ENCODE data around the gene ALDH1B1.

ALDH1B1 gene

DNA sequence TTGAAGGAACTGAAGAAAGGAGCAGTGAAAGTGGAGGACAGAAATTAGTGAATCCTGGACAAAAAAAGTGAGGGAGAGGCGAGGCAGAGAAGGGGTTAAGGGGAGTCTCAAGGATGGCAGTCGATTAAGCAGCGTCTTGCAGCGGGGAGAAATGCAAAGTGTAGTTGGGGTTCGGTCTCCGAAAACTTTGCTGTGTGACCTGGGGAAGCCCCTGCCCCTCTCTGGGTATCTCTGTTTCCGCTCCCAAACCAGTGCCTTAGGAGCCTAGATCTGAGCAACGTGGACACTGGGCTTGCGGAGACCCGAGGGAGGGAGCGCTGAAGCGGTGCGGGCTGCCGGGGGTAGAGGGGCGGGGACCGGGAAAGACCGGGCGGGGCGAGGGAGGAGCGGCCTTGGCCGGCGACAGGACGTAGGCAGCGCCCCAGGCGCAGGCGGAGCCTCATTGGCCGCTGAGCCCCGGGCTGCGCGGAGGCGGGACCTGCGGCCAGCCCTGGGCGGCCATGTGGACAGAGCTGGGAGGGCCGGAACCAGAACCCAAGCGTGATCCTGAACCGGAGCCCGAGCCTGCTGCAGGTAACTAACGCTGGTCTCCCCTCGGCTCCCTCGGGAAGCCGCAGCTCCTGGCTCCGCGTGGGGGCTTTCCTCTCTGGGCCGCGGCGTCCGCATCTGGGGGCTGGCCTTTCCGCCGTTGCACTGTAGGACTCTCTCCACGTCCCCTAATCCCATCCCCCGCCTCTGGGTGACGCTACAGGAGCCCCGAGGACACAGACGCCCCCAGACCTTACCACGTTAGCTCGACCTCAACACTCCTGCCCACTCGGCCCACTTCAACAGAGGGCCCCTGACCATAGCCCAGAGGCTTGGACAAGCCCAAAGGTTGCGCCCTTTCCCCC lies at the start of gene ALDH1B1:
TSS of gene ALDH1B1 (plus strand) at position 468 of the 893 bp plus-strand sequence. CDS start 3,047 bp downstream, outside the sequence.
- peak; percentile 91 for DNase-seq (ENCODE audit: low spot score)

DNA sequence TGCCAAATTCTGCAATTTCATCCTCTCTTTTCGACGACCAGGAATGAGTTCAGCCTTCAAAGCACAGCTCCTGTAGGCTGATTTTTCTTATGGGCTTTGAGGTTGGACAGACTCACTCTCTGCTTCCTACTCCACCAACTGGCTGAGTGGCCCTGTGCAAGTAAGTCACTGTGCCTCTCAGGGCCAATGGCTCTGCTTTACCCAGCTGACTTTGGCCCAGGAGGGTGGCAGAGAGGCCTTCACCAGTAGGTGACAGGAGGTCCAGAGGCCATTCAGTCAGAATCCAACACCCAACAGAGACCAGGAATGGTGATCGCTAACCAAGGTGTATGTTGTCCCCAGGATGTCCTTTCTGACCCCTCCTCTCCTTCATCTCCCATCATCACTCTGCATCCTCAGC lies 49.5 kb upstream of the ALDH1B1 start:
- DNase-seq (ENCODE audit: low spot score), result no peak

DNA sequence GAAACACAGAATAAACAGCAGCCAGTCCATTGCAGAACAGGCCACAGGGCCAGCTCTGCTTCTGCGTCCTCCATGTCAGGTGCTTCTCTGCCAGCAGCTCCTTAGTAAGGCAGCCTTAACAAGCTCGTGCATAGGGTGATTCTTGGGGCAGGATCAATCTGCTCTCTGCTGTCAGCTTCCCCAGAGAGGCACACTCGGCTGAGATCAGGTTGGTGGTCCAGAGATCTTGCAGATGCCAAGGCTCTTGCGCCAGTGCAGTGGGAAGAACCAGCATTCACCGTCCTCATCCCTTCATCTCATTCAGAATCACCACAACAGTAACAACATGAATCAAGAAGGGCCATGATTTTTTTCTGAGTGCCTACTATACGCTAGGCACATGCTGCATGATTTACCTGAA lies 49.0 kb upstream of the ALDH1B1 start:
- no peak for DNase-seq (ENCODE audit: low spot score)

DNA sequence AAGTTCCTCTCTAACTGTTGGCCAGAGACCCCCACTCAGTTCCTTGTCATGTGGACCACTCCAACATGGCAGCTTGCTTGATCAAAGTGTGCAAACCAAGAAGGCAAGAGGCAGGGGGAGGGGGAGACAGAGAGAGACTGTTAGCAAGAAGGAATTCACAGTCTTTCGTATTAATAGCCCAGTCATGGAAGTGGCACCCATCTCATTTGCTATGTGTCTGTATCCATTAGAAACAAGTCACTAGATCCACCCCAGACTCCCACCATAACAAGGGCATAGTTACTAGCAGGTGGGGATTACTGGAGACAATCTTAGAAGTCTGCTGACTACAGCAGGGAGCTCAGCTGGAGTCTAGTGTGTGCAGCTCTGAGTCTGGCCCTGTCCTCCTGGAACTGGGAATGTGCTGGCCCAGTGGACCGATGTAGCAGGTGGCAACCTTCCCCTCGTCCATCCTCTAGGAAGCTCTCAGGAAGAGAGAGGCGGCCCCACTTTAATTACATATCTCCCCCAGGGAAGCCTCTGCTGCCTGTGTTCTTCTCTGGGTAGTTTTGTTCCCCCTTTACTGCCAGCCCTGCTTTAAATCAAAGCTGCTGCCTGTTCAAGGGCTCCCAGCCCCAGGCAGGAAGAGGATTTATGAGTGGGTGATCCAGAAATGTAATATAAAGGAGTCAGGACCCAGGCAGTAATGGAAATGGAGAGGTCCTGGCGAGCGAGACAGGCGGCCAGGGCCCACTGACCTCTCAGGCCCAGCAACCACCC lies 47.8 kb upstream of the ALDH1B1 start:
- DNase-seq (ENCODE audit: low spot score), result no peak

DNA sequence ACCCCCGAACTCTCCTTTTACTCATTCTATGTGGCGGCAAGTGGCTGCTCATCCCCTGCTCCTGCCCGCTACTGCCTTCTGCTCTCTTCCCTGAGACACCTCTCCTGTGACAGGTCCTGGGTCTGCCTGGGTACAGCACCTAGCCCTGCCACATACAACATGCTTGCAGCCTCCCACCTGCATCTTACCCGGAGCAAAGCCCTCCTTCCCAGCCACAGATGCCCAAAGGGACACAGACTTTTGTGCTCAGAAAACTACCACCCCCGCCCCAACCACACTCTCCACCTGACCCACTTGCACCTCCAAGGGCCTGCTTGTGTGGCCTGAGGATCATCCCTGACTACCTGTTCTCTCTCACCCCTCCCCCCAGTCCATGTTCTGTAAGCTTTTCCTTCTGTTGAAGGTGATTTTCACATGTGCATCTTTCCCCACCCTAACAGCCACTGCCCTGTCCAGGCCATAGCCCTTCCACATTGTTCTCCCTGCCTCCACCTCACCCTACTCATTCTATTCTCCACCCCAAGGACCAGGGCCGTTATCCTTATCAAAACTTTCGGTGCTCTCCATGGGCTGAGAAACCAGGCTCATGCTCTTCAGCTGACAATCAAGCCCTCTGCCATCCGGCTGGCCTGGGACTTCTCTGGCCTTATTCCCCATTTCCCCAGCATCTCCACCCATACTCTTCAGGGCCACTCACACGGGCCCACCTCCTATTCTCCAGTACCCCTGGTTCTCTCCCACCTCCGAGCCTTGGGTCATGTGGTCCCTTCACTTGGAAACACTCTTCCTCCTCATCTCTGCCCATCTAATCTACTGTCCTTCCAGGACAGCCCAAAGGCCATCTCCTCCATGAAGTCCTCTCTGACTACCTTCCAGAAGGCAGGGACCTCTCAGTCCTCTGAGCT lies 46.4 kb upstream of the ALDH1B1 start:
- no peak for DNase-seq (ENCODE audit: low spot score)

DNA sequence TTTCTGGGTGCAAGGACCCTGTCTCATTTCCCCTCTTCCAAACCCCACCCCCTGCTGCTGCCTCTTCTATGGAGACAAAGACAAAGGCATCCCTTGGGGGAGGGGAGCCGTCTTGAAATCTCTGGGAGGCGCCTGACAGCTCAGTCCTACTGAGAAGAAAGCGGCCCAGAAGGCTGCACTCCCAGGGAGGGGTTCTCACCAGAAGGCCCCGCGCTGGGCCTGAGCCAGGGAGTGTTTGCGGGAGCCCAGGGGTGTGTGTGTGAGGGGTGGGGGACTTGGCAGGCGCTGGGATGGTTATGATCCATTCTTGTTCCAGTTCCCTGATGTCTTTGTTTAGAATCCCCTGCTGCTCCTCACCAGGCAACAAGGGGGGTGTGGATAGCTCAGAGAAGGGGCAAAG lies 45.7 kb upstream of the ALDH1B1 start:
- DNase-seq (ENCODE audit: low spot score), result no peak

DNA sequence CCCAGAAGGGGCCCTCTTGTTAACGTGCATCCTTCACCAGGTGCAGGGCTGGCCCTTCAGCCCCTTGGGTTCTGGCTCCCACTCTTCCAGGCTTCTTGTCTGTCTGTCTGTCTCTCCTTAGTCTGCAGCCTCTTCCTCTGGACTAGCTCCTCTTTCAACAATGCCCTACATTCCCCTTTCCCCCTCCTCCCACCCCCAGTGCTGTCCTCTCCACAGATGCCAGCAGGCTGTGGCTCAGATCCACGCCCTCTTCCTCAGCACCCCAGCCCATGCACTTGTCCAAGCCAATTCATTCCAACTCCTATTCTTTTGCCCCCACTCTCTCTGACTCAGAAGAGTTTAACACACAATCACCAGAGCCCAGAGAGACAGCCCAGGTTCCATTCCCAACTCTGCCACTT lies 45.2 kb upstream of the ALDH1B1 start:
- DNase-seq (ENCODE audit: low spot score), result peak; percentile 32

DNA sequence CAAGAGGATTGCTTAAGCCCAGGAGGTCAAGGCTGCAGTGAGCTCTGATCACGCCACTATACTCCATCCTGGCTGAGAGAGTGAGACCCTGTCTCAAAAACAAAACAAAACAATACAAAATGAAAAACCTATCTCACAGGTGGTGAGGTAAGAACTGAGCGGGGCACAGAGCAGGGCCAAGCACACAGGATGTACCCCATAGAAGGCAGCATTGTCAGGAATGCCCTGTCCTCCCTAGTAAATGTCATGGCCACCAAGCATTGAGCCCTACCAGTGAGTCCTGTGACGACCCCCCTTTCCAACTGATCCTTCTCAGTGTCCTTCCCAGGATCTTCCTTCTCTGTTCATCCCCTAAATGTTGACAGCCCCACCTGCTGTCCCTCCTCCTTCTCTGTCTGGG lies 44.6 kb upstream of the ALDH1B1 start:
- no peak for DNase-seq (ENCODE audit: low spot score)

DNA sequence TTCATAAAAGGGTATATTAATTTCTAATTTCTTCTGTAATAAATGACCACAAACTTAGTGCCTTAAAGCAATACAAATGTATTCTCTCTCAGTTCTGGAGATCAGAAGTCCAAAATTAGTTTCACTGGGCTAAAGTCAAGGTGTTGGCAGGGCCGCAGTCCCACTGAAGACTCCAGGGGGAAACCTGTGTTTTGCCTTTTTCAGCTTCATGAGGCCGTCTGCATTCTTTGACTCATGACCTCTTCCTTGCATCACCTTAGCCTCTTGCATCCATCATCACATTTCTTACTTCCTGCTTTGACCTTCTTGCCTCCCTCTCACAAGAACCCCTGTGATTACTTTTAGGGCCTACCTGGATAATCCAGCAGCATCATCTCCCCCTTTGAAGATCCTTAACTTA lies 42.0 kb upstream of the ALDH1B1 start:
- no peak for DNase-seq (ENCODE audit: low spot score)

DNA sequence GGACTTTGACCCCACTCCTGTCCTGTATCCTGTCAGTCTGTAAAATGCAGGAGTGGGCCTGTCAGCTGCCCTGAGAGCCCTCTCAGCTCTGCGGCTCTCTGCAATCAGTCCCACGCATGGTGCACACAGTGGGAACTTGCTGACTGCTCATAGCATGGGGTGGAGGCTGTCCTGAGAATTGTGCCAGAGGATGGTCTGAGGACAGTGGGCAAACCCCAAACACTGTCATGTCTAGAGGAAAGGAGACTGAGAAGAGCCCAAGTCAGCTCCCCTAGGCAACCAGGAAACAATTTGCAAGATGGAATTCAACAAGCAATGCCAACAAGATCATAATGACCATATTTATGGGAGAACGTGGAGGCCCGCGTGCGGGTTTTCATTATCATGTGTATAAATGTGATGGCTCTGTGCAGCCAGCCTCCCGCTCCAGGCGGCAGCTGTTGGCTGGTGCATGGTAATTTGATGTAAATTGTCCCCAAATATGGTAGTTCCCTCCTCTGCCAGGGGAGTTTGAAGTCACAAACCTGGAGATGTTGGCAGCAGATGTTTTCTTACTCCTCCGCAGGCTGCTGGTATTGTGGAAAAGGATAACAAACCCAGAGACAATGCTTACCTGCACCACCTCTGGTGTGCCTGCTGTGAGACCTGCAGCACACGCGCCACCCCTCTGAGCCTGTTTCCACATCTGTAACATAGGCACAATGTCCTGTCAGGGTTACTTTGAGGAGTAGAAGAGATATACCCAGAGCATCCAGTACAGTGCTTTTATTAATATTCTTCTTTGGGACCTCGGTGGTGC lies 39.8 kb upstream of the ALDH1B1 start:
- no peak for DNase-seq (ENCODE audit: low spot score)

DNA sequence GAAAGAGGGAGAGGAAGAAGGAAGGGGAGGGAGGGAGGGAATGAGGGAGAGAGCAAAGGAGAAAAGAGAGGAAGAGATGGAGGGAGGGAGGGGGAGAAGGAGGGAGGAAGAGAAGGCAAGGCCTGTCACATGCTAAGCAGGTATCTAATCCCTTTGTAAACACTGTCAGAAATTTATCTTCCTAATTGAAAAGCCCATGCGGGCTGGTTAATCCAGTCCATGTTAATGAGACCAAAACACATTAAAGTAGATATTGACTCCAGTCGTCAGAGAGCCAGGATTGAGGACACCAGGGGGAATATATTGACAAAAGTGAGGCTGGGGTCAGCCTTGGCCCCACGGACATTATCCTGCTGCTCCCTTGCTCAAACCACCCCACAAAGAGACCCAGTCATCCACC lies 37.4 kb upstream of the ALDH1B1 start:
- DNase-seq (ENCODE audit: low spot score), result no peak

DNA sequence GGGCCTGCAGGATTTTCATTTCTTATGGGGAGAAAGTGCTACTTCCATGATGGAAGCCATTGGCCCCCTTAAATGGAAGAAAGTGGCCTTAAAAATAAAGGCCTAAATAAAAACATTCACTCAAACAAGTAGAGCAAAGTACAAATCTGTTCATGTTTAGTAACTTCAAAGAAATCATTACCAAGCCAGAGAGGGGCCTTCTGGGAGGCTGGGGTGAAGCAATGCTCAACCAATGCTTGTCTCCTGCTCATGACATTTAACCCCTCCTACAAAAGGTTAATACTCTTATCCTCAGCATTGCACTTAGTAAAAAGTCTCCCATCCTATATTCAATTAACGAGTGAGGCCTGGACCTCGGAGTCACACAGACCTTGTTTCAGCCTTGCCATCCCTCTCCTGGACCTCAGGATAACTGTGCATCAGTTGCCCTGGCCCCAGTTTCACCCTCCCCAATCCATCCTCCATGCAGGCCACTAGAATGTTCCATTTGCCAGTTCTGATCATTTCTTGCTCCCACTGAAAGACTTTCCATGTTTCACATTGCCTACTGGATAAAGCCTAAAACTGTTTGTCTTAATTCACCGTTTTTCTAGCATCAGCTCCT lies 36.9 kb upstream of the ALDH1B1 start:
- DNase-seq (ENCODE audit: low spot score), result no peak

DNA sequence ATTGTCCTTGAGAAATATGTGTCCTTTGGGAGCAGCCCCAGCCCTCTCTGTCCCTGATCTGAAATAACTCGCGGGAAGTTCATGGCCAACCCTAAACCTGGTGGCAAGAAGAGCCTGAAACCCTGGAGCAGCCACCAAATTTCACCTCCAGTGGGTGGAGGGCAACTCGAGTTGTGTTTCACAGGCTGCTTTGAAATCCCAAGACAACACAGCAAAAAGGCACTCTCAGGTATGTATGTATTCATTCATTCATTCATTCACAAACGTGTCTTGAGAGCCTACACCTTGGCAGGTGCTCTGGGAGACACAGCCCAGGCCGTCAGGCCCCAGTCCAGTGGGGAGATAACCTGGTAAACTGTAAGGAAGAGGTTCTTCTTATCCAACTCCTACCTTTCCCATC lies 35.7 kb upstream of the ALDH1B1 start:
- DNase-seq (ENCODE audit: low spot score), result no peak

DNA sequence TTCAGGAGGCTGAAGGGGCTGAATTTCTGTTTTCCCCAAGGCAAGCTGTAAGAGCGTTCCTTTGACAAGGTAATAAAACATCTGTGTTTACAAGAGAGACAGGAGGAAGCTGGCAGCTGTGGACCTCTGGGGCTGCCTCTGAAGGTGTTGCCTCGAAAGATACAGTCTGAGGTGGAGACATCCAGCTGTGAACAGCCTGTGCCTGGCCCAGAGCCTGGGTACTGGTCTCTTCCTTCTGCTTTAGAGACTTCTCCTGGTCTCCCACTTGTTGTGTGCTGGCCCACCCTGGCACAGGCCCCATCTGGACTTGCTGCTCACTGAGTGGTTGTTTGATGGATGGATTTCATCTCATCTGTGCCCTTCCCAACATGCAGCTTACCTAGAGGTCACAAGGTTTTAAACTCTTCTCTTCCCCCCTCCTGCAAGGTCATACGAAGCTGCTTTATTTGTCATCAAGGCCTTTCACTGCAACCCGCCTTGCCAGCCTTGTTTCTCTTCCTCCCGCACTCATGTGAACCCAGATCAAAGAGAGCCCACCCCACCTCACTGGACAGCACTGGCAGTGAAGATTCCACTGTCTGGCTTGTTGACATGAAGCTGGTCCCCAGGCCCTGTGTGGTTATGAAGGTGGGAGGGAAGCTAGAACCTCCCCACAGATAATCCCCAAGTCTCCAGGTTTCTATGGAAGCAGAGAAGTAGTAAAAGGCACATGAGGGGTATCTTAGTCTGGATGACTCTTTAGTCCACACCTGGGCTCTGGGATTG lies 35.0 kb upstream of the ALDH1B1 start:
- no peak for DNase-seq (ENCODE audit: low spot score)

DNA sequence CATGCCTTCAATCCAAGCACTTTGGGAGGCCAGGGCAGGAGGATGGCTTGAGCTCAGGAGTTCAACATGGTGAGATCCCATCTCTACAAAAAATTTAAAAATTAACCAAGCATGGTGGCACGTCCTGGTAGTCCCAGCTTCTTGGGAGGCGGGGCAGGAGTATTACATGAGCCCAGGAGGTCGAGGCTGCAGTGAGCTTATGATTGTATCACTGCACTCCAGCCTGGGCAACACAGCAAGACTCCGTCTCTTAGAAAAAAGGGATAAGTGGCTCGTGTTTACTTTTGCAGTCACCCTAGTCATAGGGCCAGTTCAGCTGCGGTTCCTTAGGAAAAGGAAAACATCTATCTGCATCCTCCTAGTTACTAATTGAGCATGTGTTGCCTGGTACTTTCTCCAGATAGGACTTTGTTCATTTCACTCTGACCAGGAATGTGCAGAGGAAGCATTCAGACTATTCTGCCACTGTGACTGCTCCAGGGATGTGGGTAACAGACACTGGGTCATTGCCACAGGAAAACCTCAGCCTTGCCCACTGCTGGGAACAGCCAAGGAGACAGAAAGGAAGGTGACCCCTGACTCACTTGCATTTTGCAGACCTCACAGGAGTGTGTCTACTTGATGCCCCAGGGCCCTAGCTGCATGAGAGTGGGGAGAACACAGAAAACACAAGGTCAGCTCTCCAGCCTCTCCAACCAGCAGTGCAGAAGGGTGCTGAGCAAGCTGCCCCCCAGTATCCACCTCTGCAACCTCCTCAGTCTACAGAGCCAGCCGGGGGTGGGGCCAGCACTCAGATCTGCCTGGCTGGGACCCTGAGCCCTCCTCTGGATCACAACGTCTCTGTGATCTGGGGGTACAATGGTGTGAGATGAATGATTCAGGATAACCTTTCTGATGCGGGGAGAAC lies 33.9 kb upstream of the ALDH1B1 start:
- DNase-seq (ENCODE audit: low spot score), result peak; percentile 91

DNA sequence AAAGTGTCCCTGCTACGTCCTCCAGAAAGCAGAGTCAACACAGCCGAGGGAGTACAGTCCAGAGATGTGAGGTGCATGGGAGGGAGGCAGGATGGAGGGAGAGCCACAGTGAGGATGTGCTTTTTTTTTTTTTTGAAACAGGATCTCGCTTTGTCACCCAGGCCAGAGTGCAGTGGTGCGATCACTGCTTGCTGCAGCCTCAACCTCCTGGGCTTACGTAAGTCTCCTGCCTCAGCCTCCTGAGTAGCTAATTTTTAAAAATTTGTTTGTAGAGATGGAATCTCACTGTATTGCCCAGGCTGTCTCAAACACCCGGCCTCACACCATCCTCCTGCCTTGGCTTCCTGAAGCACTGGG lies 33.2 kb upstream of the ALDH1B1 start:
- DNase-seq (ENCODE audit: low spot score), result peak; percentile 40

DNA sequence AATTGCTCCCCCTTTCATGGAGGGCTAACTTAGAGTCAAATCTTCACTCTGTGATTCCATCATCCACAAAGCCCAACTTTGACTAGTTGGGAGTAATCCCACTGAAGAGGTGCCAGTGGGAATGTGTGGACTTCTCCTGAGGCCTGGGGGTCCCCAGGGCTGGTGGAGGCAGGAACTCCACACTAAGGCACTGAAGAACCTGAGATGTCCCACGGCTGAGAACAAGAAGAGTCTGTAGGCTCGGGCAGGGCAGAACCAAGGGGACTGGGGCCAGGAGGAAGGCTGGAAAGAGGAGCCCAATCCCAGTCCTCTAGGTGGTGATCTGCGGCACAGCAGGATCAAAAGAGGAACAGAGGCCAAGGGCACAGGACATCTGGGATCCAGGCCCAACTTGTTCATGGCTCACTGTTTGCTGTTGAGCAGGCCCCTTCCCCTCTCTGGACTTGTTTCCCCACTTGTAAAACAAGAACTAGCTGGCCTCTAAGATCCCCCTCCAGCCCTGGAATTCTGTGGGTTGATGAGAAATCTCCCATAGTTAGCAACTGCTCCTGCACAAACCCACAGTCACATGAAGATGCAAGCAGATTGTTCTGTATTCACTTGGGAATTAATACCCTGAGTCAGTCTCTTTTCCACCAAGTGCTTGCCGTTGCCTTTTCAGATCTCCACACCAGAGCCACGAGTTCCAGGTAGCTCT lies 32.7 kb upstream of the ALDH1B1 start:
- DNase-seq (ENCODE audit: low spot score), result no peak

DNA sequence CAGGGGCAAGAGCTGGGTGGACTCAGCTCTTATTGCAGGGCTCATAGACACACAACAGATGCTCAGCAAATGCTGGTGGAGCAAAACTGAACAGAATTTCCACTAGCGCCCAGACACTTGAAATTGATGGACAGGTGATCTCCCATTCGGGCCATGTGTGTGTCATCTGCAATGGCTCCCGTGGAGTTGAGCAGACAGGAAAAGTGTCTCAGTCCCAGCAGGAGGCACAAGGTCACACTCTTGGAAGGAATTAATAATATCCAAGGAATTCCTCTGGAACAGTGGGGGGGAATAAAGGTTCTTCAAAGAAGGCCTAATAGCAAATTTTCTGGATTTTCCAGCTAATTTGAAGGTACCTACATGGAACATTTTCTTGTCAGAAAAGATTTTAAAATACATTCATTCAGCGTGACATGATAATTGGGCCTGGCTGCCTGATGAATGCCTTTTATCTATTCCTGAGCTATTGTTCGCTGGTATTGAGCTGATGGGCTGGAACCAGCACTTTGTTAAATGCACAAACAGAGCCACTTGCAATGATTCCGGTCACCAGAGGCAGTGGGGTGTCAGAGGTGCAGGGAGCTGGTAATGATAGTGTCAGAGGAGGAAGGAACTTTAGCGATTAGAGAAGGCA lies 31.5 kb upstream of the ALDH1B1 start:
- DNase-seq (ENCODE audit: low spot score), result peak; percentile 55
